ENCODE data around the gene PCMTD2.

Gene PCMTD2

DNA sequence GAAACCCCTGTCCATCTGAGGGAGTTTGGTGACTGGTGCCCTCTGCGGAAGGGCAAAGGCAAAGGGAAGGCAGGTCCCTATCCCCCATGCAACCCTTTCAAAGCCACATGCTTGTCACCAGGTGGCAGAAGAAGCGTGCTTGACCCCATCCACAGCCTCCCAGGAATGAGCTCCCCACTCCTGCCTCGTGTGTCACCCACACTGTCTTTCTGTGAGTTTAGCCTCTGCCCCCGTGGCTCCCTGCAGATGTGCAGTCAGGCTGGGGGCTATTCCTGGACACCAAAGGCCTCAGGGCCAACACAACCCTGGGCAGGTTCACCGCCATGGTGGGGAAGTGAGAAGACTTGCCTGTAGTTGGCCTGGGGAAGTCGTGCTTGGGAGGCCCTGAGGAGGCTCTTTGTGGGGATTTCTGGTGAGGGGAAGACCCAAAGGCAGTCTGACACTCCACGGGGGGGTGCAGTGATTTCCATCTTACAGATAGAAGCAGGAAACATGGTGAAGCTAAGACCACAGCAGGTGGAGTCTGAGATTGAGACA is 16.6 kb upstream of the PCMTD2 start:
- no peak for DNase-seq (ENCODE audit: low spot score)

DNA sequence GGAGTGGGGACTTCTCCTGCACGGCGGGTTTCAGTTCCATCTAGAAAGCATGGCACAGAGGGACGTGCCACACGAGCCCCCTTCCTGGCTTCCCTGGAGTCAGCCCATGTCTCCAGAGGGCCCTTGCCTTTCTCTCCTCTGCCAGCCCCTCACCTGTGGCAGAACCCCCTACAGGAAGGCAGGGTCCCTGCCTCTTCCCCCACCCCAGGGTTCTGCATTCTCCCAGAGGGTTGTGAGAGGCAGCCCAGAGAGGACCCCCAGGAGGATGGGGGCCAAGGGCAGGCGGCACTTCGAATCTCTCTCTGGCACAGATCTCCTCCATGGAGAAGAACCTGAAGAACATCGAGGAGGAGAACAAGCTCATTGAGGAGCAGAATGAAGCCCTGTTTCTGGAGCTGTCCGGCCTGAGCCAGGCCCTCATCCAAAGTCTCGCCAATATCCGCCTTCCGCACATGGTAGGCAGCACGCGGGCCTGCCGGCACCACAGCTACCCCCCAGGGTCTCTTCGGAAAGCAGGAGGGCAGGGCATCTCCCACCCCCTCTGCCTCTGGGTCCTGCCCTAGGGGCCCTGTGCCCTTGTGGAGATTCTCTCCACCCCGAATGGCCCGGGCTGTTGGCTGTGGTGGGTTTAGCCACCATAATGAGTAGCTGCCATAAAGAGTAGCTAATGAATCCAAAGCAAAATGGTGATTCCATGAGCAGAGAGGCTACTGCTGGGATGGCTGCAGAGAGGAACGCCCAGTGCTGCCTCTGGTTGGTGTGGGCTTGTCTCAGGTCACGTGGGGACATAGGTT is 15.9 kb upstream of the PCMTD2 start:
- DNase-seq (ENCODE audit: low spot score): no peak

DNA sequence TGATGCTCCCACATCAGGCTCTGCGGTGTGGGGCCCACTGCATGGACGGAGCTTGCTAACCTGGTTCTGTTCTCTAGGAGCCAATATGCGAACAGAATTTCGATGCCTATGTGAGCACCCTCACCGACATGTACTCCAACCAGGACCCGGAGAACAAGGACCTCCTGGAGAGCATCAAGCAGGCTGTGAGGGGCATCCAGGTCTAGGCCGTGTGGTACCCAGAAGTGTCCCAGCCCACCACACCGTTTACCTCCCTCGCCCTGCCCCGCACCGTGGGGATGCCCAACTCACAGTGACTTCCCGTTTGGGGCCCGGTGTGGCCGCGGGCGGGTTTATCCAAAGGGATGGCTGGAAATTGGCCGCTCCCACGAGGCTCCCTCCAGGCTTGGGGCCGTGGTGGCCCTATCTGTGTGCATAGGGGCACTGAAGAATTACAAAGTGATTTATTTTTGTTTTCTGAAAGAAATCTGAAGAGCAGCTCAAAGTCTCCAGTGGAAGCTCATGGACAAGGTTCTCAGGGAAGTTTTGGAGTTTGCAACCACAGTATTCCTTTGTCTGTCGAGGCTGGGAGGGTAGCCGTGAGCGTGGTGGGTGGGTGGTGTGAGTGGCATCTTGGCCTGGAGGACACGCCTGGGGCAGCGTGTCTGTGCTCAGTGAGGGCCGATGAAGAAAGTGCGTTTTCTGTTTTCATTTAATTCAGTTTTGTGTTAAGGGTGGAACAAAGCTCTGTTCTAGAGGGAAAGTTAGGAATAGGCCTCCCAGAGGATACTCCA is 15.1 kb upstream of the PCMTD2 start:
- no peak for DNase-seq (ENCODE audit: low spot score)

DNA sequence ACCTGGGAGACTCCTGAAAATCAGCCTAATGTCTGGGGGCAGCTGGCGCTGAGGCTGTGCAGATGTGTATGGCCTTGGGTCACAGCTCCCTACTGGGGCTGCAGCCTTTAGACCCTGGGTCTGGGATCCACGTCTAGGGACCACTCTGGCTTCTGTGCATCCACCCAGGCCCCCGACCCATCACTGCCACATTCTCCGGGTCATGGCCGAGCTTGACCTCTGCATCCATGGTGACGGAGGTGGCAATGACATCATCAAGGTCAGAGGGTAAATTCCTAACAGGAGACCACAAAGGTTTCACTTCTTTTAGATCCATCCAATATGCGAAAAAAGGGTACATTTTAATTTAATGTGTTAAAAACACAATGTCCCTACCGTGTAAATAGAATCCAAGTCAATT is 14.5 kb upstream of the PCMTD2 start:
- DNase-seq (ENCODE audit: low spot score): no peak

DNA sequence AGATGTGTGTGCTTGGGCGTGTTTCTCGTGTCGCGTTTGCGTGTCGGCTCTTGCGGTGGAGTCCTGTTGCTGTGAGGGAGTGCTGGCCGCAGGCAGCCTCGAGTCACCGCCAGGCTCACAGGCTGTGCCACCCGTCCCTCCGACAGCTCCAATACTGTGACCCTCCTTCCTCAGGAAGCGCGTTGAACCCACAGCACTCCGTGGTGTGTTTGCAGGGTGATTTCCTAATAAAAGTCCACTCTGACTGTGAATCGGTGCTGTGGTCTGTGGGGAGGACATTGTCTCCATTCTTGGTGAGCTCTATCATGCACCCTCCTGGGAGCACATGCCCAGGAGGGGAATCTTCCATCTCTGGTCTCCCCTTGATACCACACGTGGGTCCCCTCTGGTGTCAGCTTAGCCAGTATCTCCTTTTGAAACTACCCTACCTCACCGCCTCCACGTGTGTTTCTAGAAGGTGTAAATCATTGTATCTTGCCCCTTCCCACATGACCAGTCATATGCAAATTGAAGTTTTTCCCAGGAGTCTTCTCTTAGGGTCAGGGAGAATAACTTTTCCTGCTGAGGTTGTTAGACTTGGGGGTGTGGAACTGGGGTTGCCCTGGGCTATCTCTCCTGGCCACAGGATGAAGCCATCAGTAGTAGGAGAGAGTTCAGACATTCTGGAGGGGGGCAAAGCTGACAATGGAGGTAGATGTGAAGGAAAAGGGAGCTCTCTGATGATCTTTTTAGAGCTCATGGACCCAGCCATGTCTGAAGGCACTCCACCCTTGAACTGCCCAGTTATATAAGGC is 13.3 kb upstream of the PCMTD2 start:
- no peak for DNase-seq (ENCODE audit: low spot score)

DNA sequence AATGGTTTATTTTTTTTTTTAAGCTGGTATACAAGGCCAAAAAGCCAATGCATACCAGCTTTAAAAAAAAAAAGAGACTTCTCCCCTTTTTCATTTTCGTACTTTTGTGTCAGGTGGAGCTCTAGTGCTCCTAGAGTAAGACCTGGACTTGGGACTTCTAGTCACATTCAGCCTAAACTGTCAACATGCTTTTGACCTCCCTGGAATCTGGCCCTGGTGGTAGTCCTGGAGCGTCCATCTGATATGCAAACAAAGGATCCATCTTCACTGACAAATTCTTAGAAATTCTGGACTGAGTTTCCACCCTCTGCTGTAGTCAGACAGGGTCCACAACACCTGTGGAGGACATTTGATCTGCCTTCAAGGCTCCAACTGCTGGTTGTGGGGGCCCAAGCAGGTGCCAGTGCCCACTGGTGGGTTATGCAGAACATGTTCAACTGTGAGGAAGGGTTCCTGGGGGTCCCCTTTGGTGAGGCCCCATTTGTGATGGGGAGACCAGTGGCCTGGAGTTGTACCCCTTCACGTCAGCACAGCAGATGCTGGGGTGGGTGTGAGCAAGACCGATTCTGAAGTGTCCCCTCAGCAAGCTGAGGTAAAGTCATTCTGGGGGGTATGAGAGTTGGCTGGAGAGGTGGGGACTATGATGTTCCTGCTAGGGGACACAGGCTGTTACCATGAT is 12.6 kb upstream of the PCMTD2 start:
- no peak for DNase-seq (ENCODE audit: low spot score)

DNA sequence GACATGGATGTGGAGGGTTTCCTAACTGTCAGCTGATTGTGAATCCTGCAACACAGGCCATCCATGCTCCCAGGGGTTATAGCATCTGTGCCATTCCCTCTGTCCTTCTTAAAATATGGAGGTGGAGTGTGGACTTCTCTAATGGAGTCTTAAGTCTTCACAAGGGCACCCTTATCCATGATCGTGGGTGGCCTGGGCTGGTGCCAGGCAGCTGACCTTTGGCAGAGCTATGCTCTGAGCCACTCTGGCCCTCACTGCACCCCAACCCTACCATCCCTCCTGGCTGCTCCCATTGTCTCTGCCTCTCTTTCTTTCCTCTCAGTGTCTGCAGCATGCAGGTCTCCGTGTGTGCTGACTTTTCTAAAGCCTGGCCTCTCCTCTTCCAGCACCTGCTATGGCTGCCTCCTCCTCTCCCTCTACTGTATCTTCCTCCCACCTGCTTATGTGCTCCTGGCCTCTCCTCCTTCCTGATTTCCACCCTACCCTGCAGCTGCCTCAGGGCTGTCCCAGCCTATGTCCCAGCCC is 11.2 kb upstream of the PCMTD2 start:
- DNase-seq (ENCODE audit: low spot score): no peak

DNA sequence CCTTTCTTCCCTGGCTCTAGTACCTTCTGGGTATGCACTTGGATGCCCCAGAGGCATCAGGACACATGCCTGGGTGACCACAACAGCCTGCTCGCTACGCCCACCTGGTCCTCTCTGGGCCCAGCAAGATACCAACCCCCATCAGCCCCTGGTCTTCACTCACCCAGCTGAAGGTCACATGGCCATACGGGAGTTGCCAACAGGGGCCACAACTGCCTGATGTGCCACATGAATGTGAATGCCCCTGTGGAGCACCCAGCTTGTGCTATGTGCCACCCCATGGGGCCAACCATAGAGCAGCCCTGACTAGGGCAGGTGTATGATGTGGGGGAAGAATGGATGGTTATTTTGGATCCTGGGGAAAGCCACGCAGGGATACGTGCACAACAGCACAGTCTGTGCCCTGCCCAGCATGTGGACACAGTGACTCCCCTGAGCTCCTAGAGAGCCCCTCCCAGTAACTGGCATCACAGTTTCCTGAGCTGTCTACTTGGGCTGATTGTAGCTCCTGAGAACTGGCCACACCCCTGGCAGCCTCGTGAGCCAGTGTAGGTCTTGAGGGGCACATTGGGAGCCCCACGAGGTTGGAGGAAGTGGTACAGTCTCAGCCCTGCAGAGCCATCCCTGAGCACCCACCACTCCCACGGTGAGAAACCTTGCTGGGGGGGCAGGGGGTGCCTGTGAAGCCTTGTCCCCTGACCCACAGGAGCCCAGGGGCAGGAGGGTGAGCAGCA is 10.5 kb upstream of the PCMTD2 start:
- DNase-seq (ENCODE audit: low spot score): no peak

DNA sequence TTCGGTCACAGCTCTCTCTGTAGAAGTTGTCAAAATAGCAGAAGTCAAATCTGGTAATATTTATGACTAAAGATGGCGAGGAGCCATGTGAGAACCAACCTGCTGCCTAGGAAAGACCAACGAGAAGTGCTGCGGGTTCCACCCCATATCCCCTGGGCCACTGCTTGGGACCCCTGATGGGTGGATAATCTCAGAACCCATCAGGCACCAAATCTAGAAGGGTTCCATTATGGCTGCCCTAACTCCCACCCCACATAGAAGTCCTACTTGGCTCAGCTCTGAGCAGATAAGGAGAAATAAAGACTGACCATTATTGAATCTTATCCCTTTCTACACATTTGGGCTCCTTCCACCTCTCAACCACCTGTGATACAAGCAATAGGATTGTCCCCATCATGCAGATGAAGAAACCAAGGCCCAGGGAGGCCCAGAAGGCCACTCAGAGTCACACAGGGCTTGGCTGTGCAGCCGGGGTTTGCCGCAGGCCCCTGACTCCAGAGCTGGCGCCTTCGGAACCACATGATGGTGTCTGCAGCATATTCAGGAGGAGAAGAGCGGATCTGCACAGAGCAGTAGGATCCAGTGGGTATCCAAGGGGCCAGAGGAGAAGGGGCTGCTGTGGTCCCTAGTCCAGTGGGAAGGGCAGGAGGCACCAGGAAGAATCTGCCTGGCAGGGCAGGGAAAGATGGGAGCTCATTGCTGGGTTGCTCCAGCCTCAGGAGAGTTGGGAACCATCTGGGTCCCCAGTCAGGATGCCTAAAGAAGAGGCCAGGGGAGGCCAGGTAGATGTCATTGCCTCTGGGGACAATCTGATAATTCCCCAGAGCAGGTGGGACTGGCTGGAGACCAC is 9.6 kb upstream of the PCMTD2 start:
- no peak for DNase-seq (ENCODE audit: low spot score)

DNA sequence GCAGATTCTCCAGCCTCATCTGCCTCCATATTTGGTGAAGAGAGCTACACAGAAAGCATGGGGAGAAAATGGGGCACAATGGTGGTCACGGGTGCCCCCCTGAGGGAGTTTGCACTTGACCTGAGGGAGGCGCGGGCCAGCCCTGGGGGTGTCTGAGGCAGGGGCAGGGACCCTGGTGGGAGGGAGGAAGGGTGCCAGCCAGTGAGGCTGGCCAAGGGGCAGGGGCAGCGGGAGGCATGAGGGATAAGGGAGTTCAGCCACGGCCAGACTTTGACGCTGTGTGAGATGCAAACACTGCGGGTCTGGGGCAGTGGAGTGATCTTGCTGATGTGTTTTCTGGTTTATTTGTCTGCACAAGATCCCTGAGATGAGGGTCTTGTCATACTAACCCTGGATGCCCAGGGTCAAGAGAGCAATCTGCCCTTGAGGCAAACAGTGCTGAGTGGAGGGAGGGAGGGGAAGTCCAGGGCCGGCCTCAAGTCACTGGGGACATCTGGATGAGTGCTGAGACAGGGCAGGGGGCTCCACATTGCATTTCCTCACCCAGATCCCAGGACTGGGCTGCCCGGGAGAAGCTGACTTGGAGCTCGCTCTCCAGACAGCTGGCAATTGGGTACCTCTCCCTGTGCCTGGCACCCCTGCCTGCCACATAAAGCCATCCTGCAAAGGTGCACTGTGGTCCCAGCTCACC is 8.8 kb upstream of the PCMTD2 start:
- DNase-seq (ENCODE audit: low spot score): no peak

DNA sequence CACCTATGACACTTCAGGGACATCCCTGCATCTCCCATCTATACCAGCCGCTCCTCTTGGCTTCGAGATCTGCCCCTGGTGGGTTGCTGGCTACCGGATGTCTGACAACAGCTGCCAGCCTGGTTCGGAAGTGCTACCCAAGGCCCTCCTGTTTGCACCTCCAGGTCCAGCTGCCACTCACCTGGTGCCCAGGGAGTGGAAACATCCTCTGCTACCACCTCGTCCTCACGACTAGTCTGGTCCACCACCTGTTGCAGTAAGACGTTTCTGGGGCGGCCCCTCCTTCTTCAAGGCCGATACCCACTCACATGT is 8.3 kb upstream of the PCMTD2 start:
- no peak for DNase-seq (ENCODE audit: low spot score)

DNA sequence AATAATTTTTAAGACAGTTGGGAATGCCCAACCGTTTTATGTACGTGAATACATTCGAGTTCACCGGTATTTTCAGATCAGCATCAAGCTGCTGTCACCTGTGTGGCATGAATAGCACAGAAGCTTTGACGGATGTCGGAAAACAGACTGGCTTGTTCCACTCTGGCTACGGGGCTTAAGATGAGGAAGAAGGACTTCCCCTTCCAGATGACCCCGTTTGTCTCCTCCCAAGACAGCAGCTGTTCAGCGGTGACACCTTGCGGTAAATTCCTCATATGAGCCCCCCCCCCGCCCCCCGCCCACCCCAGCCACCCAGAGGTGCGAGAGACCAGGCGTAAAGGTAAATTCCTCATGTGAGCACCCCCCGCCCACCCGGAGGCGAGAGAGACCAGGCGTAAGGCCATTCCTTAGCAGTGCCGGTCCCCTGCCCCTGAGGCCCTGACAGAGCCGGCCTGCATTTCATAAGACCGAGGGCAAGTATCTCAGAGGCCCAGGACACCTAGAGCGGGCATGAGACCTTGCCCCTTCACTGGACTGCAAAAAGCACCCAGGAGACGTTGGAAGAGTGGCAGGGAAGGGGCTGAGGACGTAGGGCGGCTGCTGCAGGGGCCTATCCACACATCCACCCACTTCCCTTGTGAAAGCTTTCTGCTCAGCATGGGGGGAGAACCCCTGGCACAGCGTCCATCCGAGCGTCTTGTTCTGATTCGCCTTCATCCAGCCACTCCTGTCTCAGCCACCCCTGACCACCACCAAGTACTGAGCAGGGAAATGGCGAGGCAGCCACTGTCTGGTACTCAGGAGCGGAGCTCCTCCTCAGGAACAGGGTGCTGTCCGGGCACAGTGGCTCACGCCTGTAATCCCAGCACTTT is 7.3 kb upstream of the PCMTD2 start:
- no peak for DNase-seq (ENCODE audit: low spot score)

DNA sequence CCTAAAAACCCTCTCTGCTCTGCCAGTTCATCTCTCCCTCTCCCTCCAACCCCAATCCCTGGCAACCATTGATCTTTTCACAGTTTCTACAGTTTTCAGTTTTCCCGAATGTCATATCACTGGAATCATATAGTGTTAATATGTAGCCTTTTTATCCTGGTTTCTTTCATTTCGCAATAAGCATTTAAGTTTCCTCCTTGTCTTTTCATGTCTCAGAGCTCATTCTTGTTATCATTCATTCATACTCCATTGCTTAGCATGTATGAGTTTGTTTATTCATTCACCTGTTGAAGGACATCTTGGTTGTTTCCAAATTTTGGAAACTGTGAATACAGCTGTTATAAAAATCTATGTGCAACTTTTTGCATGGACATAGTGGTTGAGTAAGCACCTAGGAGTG is 5.5 kb upstream of the PCMTD2 start:
- no peak for DNase-seq (ENCODE audit: low spot score)

DNA sequence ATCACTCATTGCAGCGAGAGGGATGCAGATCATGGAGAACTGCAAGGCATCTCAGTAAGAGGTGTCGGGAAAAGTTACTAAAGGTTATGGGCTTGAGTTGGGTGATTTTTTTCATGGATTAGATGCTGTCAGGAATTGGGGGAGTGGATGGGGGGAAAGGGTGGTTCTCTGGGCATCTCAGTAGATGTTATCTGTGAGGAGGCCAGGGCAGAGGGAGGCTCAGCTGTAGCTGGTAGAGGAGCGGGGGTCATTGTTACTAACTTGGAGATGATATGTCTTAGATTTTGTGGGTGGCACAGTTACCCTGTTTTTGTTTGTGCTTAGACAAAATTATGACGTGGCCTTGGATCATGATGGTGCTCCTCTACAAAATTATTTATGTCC is 2.6 kb upstream of the PCMTD2 start:
- no peak for DNase-seq (ENCODE audit: low spot score)

DNA sequence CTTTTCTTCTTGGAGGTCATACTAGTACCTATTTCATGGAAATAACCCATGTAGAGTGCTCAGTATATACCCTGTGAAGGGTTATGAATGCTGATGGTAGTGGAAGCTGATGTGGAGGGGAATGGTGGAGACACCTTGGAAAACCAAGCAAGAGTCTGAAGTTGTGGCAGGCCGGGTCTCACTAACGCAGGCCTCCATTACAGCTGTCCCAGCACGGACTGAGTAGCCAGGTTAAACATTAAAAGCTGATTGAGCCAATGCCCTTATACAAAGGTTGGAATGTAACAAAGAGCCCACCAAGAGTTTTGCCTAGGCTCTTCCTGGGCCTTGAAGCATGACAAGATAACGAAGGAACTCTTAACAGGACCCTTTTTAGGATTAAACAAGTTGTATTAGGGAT is 2.1 kb upstream of the PCMTD2 start:
- no peak for DNase-seq (ENCODE audit: low spot score)

DNA sequence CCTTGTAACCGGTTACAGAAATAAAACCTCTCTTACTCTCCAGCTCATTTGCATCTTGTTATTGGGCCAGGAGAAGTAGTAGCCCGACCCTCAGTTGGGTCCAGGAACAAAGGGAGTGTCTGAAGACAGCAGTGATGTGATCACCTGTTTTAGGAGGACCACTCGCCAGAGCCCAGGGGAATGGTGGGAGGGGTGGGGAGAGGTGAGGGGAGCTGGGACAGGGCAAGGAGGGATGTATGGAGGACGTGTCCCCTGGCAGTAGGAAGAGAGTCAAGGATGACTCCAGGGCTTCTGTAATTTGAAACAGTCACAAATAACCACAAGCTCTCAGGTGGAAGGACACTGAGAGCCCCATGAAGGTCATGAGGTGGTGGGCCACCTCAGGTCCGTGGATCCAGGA is 1.4 kb upstream of the PCMTD2 start:
- DNase-seq (ENCODE audit: low spot score): no peak

DNA sequence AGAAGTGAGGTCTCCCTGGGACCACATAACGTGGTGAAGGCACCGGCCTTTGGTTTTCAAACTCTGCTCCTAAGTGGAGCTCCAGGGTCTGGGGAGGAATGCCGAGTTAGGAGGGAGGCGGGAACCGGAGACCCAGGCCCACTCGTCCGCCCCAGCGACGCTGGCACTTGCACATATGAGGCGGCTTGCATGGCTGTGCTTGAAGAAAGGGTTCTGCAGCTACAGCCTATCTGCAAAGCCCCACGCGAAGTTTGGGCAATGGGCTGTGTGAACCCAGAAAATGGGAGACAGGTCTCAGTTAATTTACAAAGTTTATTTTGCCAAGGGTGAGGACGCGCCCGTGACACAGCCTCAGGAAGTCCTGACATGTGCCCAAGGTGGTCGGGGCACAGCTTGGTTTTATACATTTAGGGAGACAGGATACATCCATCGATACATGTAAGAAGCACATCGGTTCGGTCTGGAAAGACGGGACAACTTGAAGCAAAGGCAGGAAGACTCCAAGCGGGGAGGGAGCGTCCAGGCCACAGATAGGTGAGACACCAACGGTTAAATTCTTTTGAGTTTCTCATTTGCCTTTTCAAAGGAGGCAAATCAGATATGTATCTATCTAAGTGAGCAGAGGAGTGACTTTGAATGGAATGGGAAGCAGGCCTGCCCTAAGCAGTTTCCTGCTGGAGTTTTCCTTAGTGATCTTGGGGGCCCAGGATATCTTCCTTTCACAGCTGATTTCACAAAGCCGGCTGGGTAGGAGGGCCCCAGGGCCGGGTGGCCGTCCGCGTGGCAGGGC is 782 bp upstream of the PCMTD2 start:
- DNase-seq (ENCODE audit: low spot score): no peak

Data from AG08395 (cell line).